Stimulated activated CD4-positive, alpha-beta T cell treated with anti-CD3 and anti-CD28 coated beads, Interleukin-12 subunit alpha, Interleukin-12 subunit beta, amount 100 ng/mL, for 48 hours (primary cell): ENCODE results near the gene AK1.
"Not testable (repeated sequence)": the region's sequence is repeated elsewhere in the genome, so short reads cannot be mapped to it uniquely, and the experiment has no call there.

Experiments used
- DNase-seq, 3 donors: peaks; one replicate each; pipeline ENCODE4 v3.0.0-alpha.2; 2020; ENCODE audit warnings: low read depth in 2 of 3, low spot score in 1 of 3

Gene AK1

GRCh38 chr9:127884976-127885490 is 7.6 kb upstream of the AK1 start:
- no peak for DNase-seq

- no peak for DNase-seq
These were observed 7.0 kb upstream of the AK1 start for GRCh38 chr9:127884427-127884911.

- DNase-seq, result no peak
These were observed 6.5 kb upstream of the AK1 start for GRCh38 chr9:127883959-127884358.

- not testable (repeated sequence) for DNase-seq
These were observed 4.2 kb upstream of the AK1 start for GRCh38 chr9:127881715-127882114.

GRCh38 chr9:127880143-127880542 is 2.7 kb upstream of the AK1 start:
- no peak for DNase-seq

- no peak for DNase-seq
These were observed 1.3 kb upstream of the AK1 start for GRCh38 chr9:127878652-127879390.

- DNase-seq, result no peak
These were observed 651 bp upstream of the AK1 start for GRCh38 chr9:127878001-127878651.

GRCh38 chr9:127876764-127877562 is 512 bp downstream of the AK1 start:
- no peak for DNase-seq

- DNase-seq, result no peak
These were observed 1.3 kb downstream of the AK1 start for GRCh38 chr9:127876026-127876763.

- DNase-seq, result no peak
These were observed 2.0 kb downstream of the AK1 start for GRCh38 chr9:127875306-127875966.

GRCh38 chr9:127874301-127875221 is 2.9 kb downstream of the AK1 start:
- no peak for DNase-seq

- no peak for DNase-seq
These were observed 3.6 kb downstream of the AK1 start for GRCh38 chr9:127873886-127874285.

- no peak for DNase-seq
These were observed 4.2 kb downstream of the AK1 start for GRCh38 chr9:127873223-127873691.

- DNase-seq, result no peak
These were observed 4.9 kb downstream of the AK1 start for GRCh38 chr9:127872369-127873222.

- no peak for DNase-seq
These were observed 5.9 kb downstream of the AK1 start for GRCh38 chr9:127871531-127871930.

GRCh38 chr9:127870887-127871286 is 6.6 kb downstream of the AK1 start:
- no peak for DNase-seq

GRCh38 chr9:127870153-127870491 is 7.4 kb downstream of the AK1 start:
- not testable (repeated sequence) for DNase-seq
